GM19035 (cell line): ENCODE results near the gene NPM1.
"Not testable (repeated sequence)": the region's sequence is repeated elsewhere in the genome, so short reads cannot be mapped to it uniquely, and the experiment has no call there.

Experiments used
- ATAC-seq: cut with Tn5 transposase; IDR thresholded peaks from one replicate; pipeline ENCODE4 v1.9.1; 2021; ENCODE audit not compliant: unreplicated experiment

The NPM1 gene

GRCh38 chr5:171384999-171385398 lies 2.6 kb upstream of the NPM1 start:
- ATAC-seq: not testable (repeated sequence)

- no peak for ATAC-seq
Measured at GRCh38 chr5:171386006-171386671, 1.5 kb upstream of the NPM1 start.

- peak; percentile 3 for ATAC-seq
Measured at GRCh38 chr5:171386861-171387344, 746 bp upstream of the NPM1 start.

GRCh38 chr5:171387970-171388815 lies 544 bp downstream of the NPM1 start:
- peak; percentile 42 for ATAC-seq

GRCh38 chr5:171388816-171389168 lies 1.1 kb downstream of the NPM1 start:
- ATAC-seq: no peak

- ATAC-seq: no peak
Measured at GRCh38 chr5:171390883-171391677, 3.4 kb downstream of the NPM1 start.

- ATAC-seq: no peak
Measured at GRCh38 chr5:171391996-171392577, 4.4 kb downstream of the NPM1 start.

- no peak for ATAC-seq
Measured at GRCh38 chr5:171392585-171393159, 5.0 kb downstream of the NPM1 start.

GRCh38 chr5:171395042-171395441 lies 7.4 kb downstream of the NPM1 start:
- ATAC-seq: no peak

- ATAC-seq: not testable (repeated sequence)
Measured at GRCh38 chr5:171396583-171396982, 8.9 kb downstream of the NPM1 start.

- ATAC-seq: no peak
Measured at GRCh38 chr5:171397190-171397589, 9.5 kb downstream of the NPM1 start.

GRCh38 chr5:171397599-171397998 lies 9.9 kb downstream of the NPM1 start:
- ATAC-seq: no peak

- ATAC-seq: not testable (repeated sequence)
Measured at GRCh38 chr5:171398660-171399059, 11.0 kb downstream of the NPM1 start.

- ATAC-seq: no peak
Measured at GRCh38 chr5:171400169-171400568, 12.5 kb downstream of the NPM1 start.

GRCh38 chr5:171401167-171401947 lies 13.7 kb downstream of the NPM1 start:
- no peak for ATAC-seq

- not testable (repeated sequence) for ATAC-seq
Measured at GRCh38 chr5:171402751-171403150, 15.1 kb downstream of the NPM1 start.

- no peak for ATAC-seq
Measured at GRCh38 chr5:171405615-171406014, 18.0 kb downstream of the NPM1 start.

GRCh38 chr5:171407234-171407633 lies 19.6 kb downstream of the NPM1 start:
- ATAC-seq: no peak

- no peak for ATAC-seq
Measured at GRCh38 chr5:171409164-171410136, 21.8 kb downstream of the NPM1 start.
